NCI-H2171 (cell line): ENCODE results near the gene LYRM9.
"Not testable (repeated sequence)": the region's sequence is repeated elsewhere in the genome, so short reads cannot be mapped to it uniquely, and the experiment has no call there.

Experiments used
- DNase-seq: peaks from one replicate; lab custom pipeline; 2025; lab: John Stamatoyannopoulos, UW

LYRM9 gene

GRCh38 chr17:27873746-27874145 lies 19.4 kb downstream of the LYRM9 start:
- no peak for DNase-seq

- DNase-seq, result no peak
These were observed 20.0 kb downstream of the LYRM9 start for GRCh38 chr17:27873211-27873610.

- no peak for DNase-seq
These were observed 20.4 kb downstream of the LYRM9 start for GRCh38 chr17:27872776-27873175.

GRCh38 chr17:27871407-27871806 lies 21.8 kb downstream of the LYRM9 start:
- no peak for DNase-seq

- DNase-seq, result no peak
These were observed 22.8 kb downstream of the LYRM9 start for GRCh38 chr17:27870345-27870744.

GRCh38 chr17:27868565-27868964 lies 24.6 kb downstream of the LYRM9 start:
- DNase-seq, result no peak

GRCh38 chr17:27862840-27863239 lies 30.3 kb downstream of the LYRM9 start:
- DNase-seq, result no peak

- no peak for DNase-seq
These were observed 31.2 kb downstream of the LYRM9 start for GRCh38 chr17:27862004-27862403.

- no peak for DNase-seq
These were observed 32.0 kb downstream of the LYRM9 start for GRCh38 chr17:27860971-27861664.

- no peak for DNase-seq
These were observed 34.4 kb downstream of the LYRM9 start for GRCh38 chr17:27858621-27859305.

- no peak for DNase-seq
These were observed 36.3 kb downstream of the LYRM9 start for GRCh38 chr17:27856676-27857432.

- DNase-seq, result no peak
These were observed 37.7 kb downstream of the LYRM9 start for GRCh38 chr17:27855454-27855853.

- no peak for DNase-seq
These were observed 39.0 kb downstream of the LYRM9 start for GRCh38 chr17:27854163-27854562.

- DNase-seq, result no peak
These were observed 40.1 kb downstream of the LYRM9 start for GRCh38 chr17:27853091-27853490.

- DNase-seq, result no peak
These were observed 43.5 kb downstream of the LYRM9 start for GRCh38 chr17:27849474-27850185.

GRCh38 chr17:27848931-27849330 lies 44.2 kb downstream of the LYRM9 start:
- DNase-seq, result peak; percentile 87

- not testable (repeated sequence) for DNase-seq
These were observed 46.3 kb downstream of the LYRM9 start for GRCh38 chr17:27846808-27847307.

- DNase-seq, result no peak
These were observed 47.0 kb downstream of the LYRM9 start for GRCh38 chr17:27846042-27846655.

GRCh38 chr17:27845264-27846041 lies 47.7 kb downstream of the LYRM9 start:
- DNase-seq, result no peak

GRCh38 chr17:27840688-27841087 lies 52.5 kb downstream of the LYRM9 start:
- no peak for DNase-seq

GRCh38 chr17:27840406-27840678 lies 52.8 kb downstream of the LYRM9 start:
- not testable (repeated sequence) for DNase-seq
